ENCODE data around the gene NDST4. TPM values are rescaled to one million over a fixed set of nuclear protein-coding genes. Genes with fewer than 3 reads are reported as not detected.
A peak's percentile ranks its signal among the peaks of the same experiment; 100 is the strongest.

NDST4 gene
- polyA plus RNA-seq (2013, experiment 1 of 2) = not detected
- polyA plus RNA-seq (2013, experiment 2 of 2) = 0.03 TPM

GRCh38 chr4:115113506-115114106 lies at the start of gene NDST4:
NDST4 (minus strand) TSS chr4:115113620; CDS start chr4:115077036, 36,584 bp downstream.
- Histone ChIP-seq H3K18ac (ENCODE audit: low read length) (peak within 1 kb of the TSS; percentile 51), H3K4me3 (ENCODE audit: low read length) (no peak within 1 kb of the TSS), H2BK120ac (ENCODE audit: low read depth, low read length) (no peak within 1 kb of the TSS), H3K27me3 (ENCODE audit: insufficient read depth, low read length, poor library complexity) (no peaks in the 10 kb centered on the region), H4K5ac (ENCODE audit: low read length) (no peak within 1 kb of the TSS), H3K4me2 (ENCODE audit: low read length) (no peak within 1 kb of the TSS), H4K8ac (ENCODE audit: low read depth, low read length) (no peak within 1 kb of the TSS), H3K36me3 (ENCODE audit: control insufficient read depth, insufficient read depth, low read length) (no peaks in the 10 kb centered on the region), H3K79me1 (ENCODE audit: low read length) (no peaks in the 10 kb centered on the region), H2BK15ac (replicated peaks; ENCODE audit: low read depth) (peak within 1 kb of the TSS; percentile 9), H3K4me1 (ENCODE audit: control insufficient read depth, low read depth, low read length) (peaks cover 2% of the 10 kb centered on the region), H3K27ac (ENCODE audit: low read depth, low read length) (no peak within 1 kb of the TSS), H3K9ac (ENCODE audit: low read length) (no peak within 1 kb of the TSS), H3K56ac (ENCODE audit: low read length) (no peak within 1 kb of the TSS), H2AK5ac (ENCODE audit: low read length) (no peak within 1 kb of the TSS), H2BK5ac (ENCODE audit: low read length) (no peak within 1 kb of the TSS), H3K4ac (ENCODE audit: low read depth, low read length) (no peak within 1 kb of the TSS), H3K23ac (ENCODE audit: low read length) (no peak within 1 kb of the TSS), H3K79me2 (ENCODE audit: control insufficient read depth, insufficient read depth, low read length) (no peaks in the 10 kb centered on the region)
- WGBS (ENCODE audit: extremely low coverage, insufficient coverage, low lambda C conversion rate) = no CpG with 5 or more reads among the region's 10 CpGs
- DNase-seq = no peak

- Histone ChIP-seq H3K27me3 (ENCODE audit: insufficient read depth, low read length, poor library complexity) (no peaks in the 10 kb centered on the region), H3K79me2 (ENCODE audit: control insufficient read depth, insufficient read depth, low read length) (no peaks in the 10 kb centered on the region), H2BK120ac (ENCODE audit: low read depth, low read length) (no peak overlapping the region), H3K56ac (ENCODE audit: low read length) (no peak overlapping the region), H3K27ac (ENCODE audit: low read depth, low read length) (no peak overlapping the region), H3K4me1 (ENCODE audit: control insufficient read depth, low read depth, low read length) (no peaks in the 10 kb centered on the region), H4K8ac (ENCODE audit: low read depth, low read length) (no peak overlapping the region), H3K9ac (ENCODE audit: low read length) (no peak overlapping the region), H3K23ac (ENCODE audit: low read length) (no peak overlapping the region), H3K36me3 (ENCODE audit: control insufficient read depth, insufficient read depth, low read length) (no peaks in the 10 kb centered on the region), H3K4me2 (ENCODE audit: low read length) (no peak overlapping the region), H3K4me3 (ENCODE audit: low read length) (no peak overlapping the region), H3K18ac (ENCODE audit: low read length) (no peak overlapping the region), H2AK5ac (ENCODE audit: low read length) (no peak overlapping the region), H3K4ac (ENCODE audit: low read depth, low read length) (no peak overlapping the region), H2BK15ac (replicated peaks; ENCODE audit: low read depth) (no peak overlapping the region), H3K79me1 (ENCODE audit: low read length) (no peaks in the 10 kb centered on the region), H4K5ac (ENCODE audit: low read length) (no peak overlapping the region), H2BK5ac (ENCODE audit: low read length) (no peak overlapping the region)
- no peak for DNase-seq
- WGBS (ENCODE audit: extremely low coverage, insufficient coverage, low lambda C conversion rate) = no CpG with 5 or more reads among the region's 1 CpG
Observed at GRCh38 chr4:115159141-115159540, 45.7 kb upstream of the NDST4 start.

DNA sequence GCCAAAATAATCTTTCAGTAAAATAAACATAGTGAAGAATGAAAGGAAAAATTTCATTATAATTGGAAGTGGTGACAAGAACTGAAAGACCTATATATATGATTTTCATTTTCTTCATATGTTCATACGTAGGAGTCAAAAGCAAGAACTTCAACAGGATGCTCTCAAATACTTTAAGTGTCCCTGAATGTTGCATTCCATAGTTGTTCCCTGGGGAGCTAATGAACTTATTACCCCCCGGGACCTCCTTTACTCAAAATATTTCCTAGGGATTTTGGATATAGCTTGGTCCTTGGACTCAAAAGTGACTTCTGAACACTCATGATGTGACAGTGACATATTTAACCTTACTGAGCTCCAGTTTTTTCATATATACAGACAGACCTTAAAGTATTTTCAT lies 44.9 kb upstream of the NDST4 start:
- no peak overlapping the region for H2AK5ac ChIP-seq (ENCODE audit: low read length)
- no peak overlapping the region for H4K8ac ChIP-seq (ENCODE audit: low read depth, low read length)
- H2BK120ac ChIP-seq (ENCODE audit: low read depth, low read length) = no peak overlapping the region
- H3K4me1 ChIP-seq (ENCODE audit: control insufficient read depth, low read depth, low read length) = no peaks in the 10 kb centered on the region
- H3K79me2 ChIP-seq (ENCODE audit: control insufficient read depth, insufficient read depth, low read length) = no peaks in the 10 kb centered on the region
- no peak overlapping the region for H3K56ac ChIP-seq (ENCODE audit: low read length)
- no peak overlapping the region for H3K23ac ChIP-seq (ENCODE audit: low read length)
- no peaks in the 10 kb centered on the region for H3K36me3 ChIP-seq (ENCODE audit: control insufficient read depth, insufficient read depth, low read length)
- no CpG with 5 or more reads among the region's 2 CpGs for WGBS (ENCODE audit: extremely low coverage, insufficient coverage, low lambda C conversion rate)
- H3K18ac ChIP-seq (ENCODE audit: low read length) = no peak overlapping the region
- DNase-seq = no peak
- no peak overlapping the region for H4K5ac ChIP-seq (ENCODE audit: low read length)
- H2BK5ac ChIP-seq (ENCODE audit: low read length) = no peak overlapping the region
- no peak overlapping the region for H3K9ac ChIP-seq (ENCODE audit: low read length)
- H3K79me1 ChIP-seq (ENCODE audit: low read length) = no peaks in the 10 kb centered on the region
- H3K4me2 ChIP-seq (ENCODE audit: low read length) = no peak overlapping the region
- H3K27ac ChIP-seq (ENCODE audit: low read depth, low read length) = no peak overlapping the region
- no peak overlapping the region for H3K4me3 ChIP-seq (ENCODE audit: low read length)
- no peaks in the 10 kb centered on the region for H3K27me3 ChIP-seq (ENCODE audit: insufficient read depth, low read length, poor library complexity)
- no peak overlapping the region for H3K4ac ChIP-seq (ENCODE audit: low read depth, low read length)
- no peak overlapping the region for H2BK15ac ChIP-seq (replicated peaks; ENCODE audit: low read depth)

DNA sequence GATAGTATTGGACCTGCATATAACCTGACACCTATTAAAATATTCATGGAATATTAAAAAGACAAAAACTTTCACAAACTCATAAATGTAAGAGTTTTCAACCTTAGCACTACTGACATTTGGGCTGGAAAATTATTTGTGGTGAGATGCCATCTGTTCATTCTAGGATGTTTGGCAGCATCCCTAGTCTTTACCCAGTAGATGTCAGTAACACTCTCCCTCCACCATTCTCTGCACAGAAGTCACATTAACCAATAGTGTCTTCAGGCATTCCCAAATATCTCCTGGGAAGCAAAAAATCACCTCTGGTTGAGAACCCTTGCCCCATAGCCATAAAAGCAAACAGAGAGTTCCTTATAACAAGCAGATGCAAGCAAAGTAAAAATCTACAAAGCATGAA lies 41.4 kb upstream of the NDST4 start:
- Histone ChIP-seq H3K36me3 (ENCODE audit: control insufficient read depth, insufficient read depth, low read length) (no peaks in the 10 kb centered on the region), H3K4me1 (ENCODE audit: control insufficient read depth, low read depth, low read length) (no peaks in the 10 kb centered on the region), H2BK15ac (replicated peaks; ENCODE audit: low read depth) (no peak overlapping the region), H3K4me2 (ENCODE audit: low read length) (no peak overlapping the region), H3K9ac (ENCODE audit: low read length) (no peak overlapping the region), H2AK5ac (ENCODE audit: low read length) (no peak overlapping the region), H2BK120ac (ENCODE audit: low read depth, low read length) (no peak overlapping the region), H2BK5ac (ENCODE audit: low read length) (no peak overlapping the region), H3K56ac (ENCODE audit: low read length) (no peak overlapping the region), H3K79me1 (ENCODE audit: low read length) (no peaks in the 10 kb centered on the region), H4K8ac (ENCODE audit: low read depth, low read length) (no peak overlapping the region), H3K27me3 (ENCODE audit: insufficient read depth, low read length, poor library complexity) (no peaks in the 10 kb centered on the region), H3K27ac (ENCODE audit: low read depth, low read length) (no peak overlapping the region), H3K18ac (ENCODE audit: low read length) (no peak overlapping the region), H4K5ac (ENCODE audit: low read length) (no peak overlapping the region), H3K23ac (ENCODE audit: low read length) (no peak overlapping the region), H3K4me3 (ENCODE audit: low read length) (no peak overlapping the region), H3K4ac (ENCODE audit: low read depth, low read length) (no peak overlapping the region), H3K79me2 (ENCODE audit: control insufficient read depth, insufficient read depth, low read length) (no peaks in the 10 kb centered on the region)
- peak; percentile 79 for DNase-seq

- DNase-seq = no peak
- H2AK5ac ChIP-seq (ENCODE audit: low read length) = no peak overlapping the region
- H3K79me1 ChIP-seq (ENCODE audit: low read length) = no peaks in the 10 kb centered on the region
- H3K36me3 ChIP-seq (ENCODE audit: control insufficient read depth, insufficient read depth, low read length) = no peaks in the 10 kb centered on the region
- no peak overlapping the region for H2BK5ac ChIP-seq (ENCODE audit: low read length)
- H2BK120ac ChIP-seq (ENCODE audit: low read depth, low read length) = no peak overlapping the region
- no peak overlapping the region for H3K56ac ChIP-seq (ENCODE audit: low read length)
- H3K79me2 ChIP-seq (ENCODE audit: control insufficient read depth, insufficient read depth, low read length) = no peaks in the 10 kb centered on the region
- no peaks in the 10 kb centered on the region for H3K4me1 ChIP-seq (ENCODE audit: control insufficient read depth, low read depth, low read length)
- no peak overlapping the region for H4K8ac ChIP-seq (ENCODE audit: low read depth, low read length)
- H3K4me2 ChIP-seq (ENCODE audit: low read length) = no peak overlapping the region
- H3K4me3 ChIP-seq (ENCODE audit: low read length) = no peak overlapping the region
- no peaks in the 10 kb centered on the region for H3K27me3 ChIP-seq (ENCODE audit: insufficient read depth, low read length, poor library complexity)
- no peak overlapping the region for H3K18ac ChIP-seq (ENCODE audit: low read length)
- H4K5ac ChIP-seq (ENCODE audit: low read length) = no peak overlapping the region
- H2BK15ac ChIP-seq (replicated peaks; ENCODE audit: low read depth) = no peak overlapping the region
- no peak overlapping the region for H3K4ac ChIP-seq (ENCODE audit: low read depth, low read length)
- H3K9ac ChIP-seq (ENCODE audit: low read length) = no peak overlapping the region
- no peak overlapping the region for H3K27ac ChIP-seq (ENCODE audit: low read depth, low read length)
- H3K23ac ChIP-seq (ENCODE audit: low read length) = no peak overlapping the region
Observed at GRCh38 chr4:115152965-115153364, 39.5 kb upstream of the NDST4 start.

DNA sequence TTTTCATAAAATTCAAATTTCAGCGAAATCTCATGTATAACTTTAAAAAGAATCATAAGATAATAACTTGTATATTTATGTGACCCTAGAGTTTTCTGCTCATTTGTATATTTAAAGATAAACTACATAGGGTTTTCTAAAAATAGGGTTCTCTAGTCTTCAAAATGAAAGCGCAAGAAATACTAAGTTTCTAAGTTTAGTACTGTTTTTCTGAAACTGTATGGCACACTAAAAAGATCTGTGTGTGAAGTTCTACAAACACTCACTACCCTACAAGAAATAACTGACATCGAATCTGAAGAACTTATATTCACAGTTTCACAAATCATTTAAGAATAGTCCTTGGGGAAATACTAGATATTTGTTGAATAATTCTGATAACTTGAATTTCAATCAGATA lies 38.7 kb upstream of the NDST4 start:
- H3K36me3 ChIP-seq (ENCODE audit: control insufficient read depth, insufficient read depth, low read length) = no peaks in the 10 kb centered on the region

More for the DNA sequence above, 38.7 kb upstream of the NDST4 start:
- Histone ChIP-seq H3K23ac (ENCODE audit: low read length) (no peak overlapping the region), H3K4me2 (ENCODE audit: low read length) (no peak overlapping the region), H3K9ac (ENCODE audit: low read length) (no peak overlapping the region), H3K4me3 (ENCODE audit: low read length) (no peak overlapping the region), H3K27ac (ENCODE audit: low read depth, low read length) (no peak overlapping the region), H4K8ac (ENCODE audit: low read depth, low read length) (no peak overlapping the region), H3K79me2 (ENCODE audit: control insufficient read depth, insufficient read depth, low read length) (no peaks in the 10 kb centered on the region), H3K18ac (ENCODE audit: low read length) (no peak overlapping the region), H3K4ac (ENCODE audit: low read depth, low read length) (no peak overlapping the region), H3K79me1 (ENCODE audit: low read length) (no peaks in the 10 kb centered on the region), H2AK5ac (ENCODE audit: low read length) (no peak overlapping the region), H2BK15ac (replicated peaks; ENCODE audit: low read depth) (no peak overlapping the region), H3K27me3 (ENCODE audit: insufficient read depth, low read length, poor library complexity) (no peaks in the 10 kb centered on the region), H3K56ac (ENCODE audit: low read length) (no peak overlapping the region), H2BK5ac (ENCODE audit: low read length) (no peak overlapping the region), H3K4me1 (ENCODE audit: control insufficient read depth, low read depth, low read length) (no peaks in the 10 kb centered on the region), H4K5ac (ENCODE audit: low read length) (no peak overlapping the region), H2BK120ac (ENCODE audit: low read depth, low read length) (no peak overlapping the region)
- DNase-seq = no peak
- WGBS (ENCODE audit: extremely low coverage, insufficient coverage, low lambda C conversion rate) = no CpG with 5 or more reads among the region's 3 CpGs

Data from mesendoderm (in vitro differentiated cells).